PC-3 (cell line): Measurements from ENCODE around the gene UMODL1.

Experiments
- EZH2 ChIP-seq: fragments of 300-600 bp; sonication (generic); IDR thresholded peaks from one replicate; pipeline ENCODE4 v1.6.1; 2017; ENCODE audit warnings: antibody characterized with exemption, mild to moderate bottlenecking, low read length; ENCODE audit not compliant: unreplicated experiment
- EZH2phosphoT487 ChIP-seq: fragments of 300-600 bp; sonication (generic); IDR thresholded peaks from 2 replicates; pipeline ENCODE4 v1.6.1; 2018; ENCODE audit warnings: mild to moderate bottlenecking, antibody characterized with exemption, low read length, borderline replicate concordance
- TF ChIP-seq, protein P1 (sequence below): fragments of 300-600 bp; sonication (generic); conservative IDR thresholded peaks from 2 replicates; pipeline ENCODE4 v1.5.1; 2017; ENCODE audit warnings: antibody characterized with exemption, low read depth, mild to moderate bottlenecking, low read length

DNA sequence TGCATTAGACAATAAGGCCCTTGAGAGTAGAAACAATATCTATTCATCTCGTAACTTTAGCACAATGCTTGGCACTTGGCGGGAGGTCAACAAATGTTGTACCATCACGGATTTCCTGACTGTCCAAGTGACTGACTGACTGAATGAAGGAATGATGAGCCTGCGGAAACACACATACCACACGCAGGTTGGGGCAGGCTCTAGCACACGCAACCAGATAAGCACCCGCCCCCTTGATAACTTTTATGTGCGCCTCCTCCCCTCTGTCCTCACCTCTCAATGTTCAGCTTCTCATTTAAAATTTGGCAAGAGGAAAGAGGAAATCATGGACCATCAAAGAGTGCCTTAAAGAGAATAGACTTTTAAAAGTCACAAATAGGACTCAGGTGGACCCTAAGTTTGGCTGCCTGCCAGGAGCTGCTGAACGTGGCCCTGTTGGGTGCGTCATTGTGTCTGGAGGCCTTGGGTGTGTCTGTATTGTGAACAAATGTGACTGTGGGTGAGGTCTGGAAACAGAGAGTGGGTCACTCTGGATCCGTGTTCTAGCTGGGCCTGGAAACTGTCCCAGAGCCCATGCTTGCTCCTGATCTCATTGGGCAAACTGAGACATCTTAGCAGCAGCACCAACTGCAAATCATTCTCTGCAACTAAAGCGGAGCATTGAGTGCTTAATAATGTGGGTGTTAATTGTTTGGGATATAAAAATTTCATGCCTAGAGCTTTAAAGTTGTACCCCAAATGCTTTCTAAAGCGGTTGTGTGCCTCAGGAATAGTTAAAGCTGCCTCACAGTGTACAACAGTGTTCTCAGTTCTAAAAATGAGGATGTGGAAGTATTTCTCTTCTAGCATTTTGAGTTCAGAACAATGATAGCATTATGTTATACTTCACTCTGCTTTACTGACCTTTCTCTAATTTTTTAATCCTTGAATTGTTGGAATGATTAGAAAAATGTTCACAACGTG lies 100.3 kb downstream of the UMODL1 start:
- TF ChIP-seq, protein P1, sequence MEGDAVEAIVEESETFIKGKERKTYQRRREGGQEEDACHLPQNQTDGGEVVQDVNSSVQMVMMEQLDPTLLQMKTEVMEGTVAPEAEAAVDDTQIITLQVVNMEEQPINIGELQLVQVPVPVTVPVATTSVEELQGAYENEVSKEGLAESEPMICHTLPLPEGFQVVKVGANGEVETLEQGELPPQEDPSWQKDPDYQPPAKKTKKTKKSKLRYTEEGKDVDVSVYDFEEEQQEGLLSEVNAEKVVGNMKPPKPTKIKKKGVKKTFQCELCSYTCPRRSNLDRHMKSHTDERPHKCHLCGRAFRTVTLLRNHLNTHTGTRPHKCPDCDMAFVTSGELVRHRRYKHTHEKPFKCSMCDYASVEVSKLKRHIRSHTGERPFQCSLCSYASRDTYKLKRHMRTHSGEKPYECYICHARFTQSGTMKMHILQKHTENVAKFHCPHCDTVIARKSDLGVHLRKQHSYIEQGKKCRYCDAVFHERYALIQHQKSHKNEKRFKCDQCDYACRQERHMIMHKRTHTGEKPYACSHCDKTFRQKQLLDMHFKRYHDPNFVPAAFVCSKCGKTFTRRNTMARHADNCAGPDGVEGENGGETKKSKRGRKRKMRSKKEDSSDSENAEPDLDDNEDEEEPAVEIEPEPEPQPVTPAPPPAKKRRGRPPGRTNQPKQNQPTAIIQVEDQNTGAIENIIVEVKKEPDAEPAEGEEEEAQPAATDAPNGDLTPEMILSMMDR = no peak
- TF ChIP-seq EZH2phosphoT487 = no peak
- TF ChIP-seq EZH2 = no peak
